Hepatocyte (in vitro differentiated cells): ENCODE measurements around the gene TNK2.
"Not testable (repeated sequence)": the region's sequence is repeated elsewhere in the genome, so short reads cannot be mapped to it uniquely, and the experiment has no call there.

ENCODE experiments used
- EZH2 ChIP-seq: fragments of 200-600 bp; sonication (generic); IDR thresholded peaks from 2 replicates; pipeline ENCODE4 v1.6.1; 2016; ENCODE audit warnings: antibody characterized with exemption, mild to moderate bottlenecking, borderline replicate concordance
- EZH2phosphoT487 ChIP-seq: fragments of 200-600 bp; sonication (generic); IDR thresholded peaks from one replicate; pipeline ENCODE4 v1.6.1; 2018; ENCODE audit warnings: antibody characterized with exemption, mild to moderate bottlenecking, low read depth, moderate library complexity; ENCODE audit not compliant: unreplicated experiment, severe bottlenecking
- TF ChIP-seq, protein P1 (sequence below): fragments of 200-600 bp; sonication (generic); IDR thresholded peaks from 2 replicates; pipeline ENCODE4 v1.5.1; 2016; ENCODE audit warnings: antibody characterized with exemption, mild to moderate bottlenecking; ENCODE audit not compliant: poor library complexity

DNA sequence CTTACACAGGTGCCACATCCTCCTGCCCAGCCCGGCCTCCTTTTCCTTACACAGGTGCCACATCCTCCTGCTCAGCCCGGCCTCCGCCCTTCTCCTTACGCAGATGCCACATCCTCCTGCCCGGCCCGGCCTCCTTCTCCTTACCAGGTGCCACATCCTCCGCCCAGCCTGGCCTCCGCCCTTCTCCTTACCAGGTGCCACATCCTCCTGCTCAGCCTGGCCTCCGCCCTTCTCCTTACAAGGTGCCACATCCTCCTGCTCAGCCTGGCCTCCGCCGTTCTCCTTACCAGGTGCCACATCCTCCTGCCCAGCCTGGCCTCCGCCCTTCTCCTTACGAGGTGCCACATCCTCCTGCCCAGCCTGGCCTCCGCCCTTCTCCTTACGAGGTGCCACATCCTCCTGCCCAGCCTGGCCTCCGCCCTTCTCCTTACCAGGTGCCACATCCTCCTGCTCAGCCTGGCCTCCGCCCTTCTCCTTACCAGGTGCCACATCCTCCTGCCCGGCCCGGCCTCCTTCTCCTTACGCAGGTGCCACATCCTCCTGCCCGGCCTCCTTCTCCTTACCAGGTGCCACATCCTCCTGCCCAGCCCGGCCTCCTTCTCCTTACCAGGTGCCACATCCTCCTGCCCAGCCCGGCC lies 92.0 kb downstream of the TNK2 start:
- TF ChIP-seq, protein P1, sequence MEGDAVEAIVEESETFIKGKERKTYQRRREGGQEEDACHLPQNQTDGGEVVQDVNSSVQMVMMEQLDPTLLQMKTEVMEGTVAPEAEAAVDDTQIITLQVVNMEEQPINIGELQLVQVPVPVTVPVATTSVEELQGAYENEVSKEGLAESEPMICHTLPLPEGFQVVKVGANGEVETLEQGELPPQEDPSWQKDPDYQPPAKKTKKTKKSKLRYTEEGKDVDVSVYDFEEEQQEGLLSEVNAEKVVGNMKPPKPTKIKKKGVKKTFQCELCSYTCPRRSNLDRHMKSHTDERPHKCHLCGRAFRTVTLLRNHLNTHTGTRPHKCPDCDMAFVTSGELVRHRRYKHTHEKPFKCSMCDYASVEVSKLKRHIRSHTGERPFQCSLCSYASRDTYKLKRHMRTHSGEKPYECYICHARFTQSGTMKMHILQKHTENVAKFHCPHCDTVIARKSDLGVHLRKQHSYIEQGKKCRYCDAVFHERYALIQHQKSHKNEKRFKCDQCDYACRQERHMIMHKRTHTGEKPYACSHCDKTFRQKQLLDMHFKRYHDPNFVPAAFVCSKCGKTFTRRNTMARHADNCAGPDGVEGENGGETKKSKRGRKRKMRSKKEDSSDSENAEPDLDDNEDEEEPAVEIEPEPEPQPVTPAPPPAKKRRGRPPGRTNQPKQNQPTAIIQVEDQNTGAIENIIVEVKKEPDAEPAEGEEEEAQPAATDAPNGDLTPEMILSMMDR: not testable (repeated sequence)
- TF ChIP-seq EZH2, EZH2phosphoT487: not testable (repeated sequence)
